SK-N-SH (cell line): Measurements from ENCODE around the gene FOXK2. TPM values are rescaled to one million over a fixed set of nuclear protein-coding genes. Genes with fewer than 3 reads are reported as not detected.
A peak's percentile ranks its signal among the peaks of the same experiment; 100 is the strongest.

Experiments
- CTCF ChIA-PET: fragments of 300-600, 350-600 bp; formaldehyde crosslinking; extraction: SDS; loops from one replicate; lab custom pipeline; 2021; lab: Yijun Ruan, JAX
- POLR2A ChIA-PET: fragments of 350-600 bp; sonication (Branson Sonifier 250); formaldehyde crosslinking; extraction: SDS; loops from one replicate; lab custom pipeline; 2020; ENCODE audit warnings: antibody characterized with exemption, inconsistent platforms; lab: Yijun Ruan, JAX
- DNase-seq: peaks from one replicate; pipeline ENCODE4 v3.0.0; 2012
- H2AFZ ChIP-seq: fragments of 200-600 bp; sonication (generic); 2 replicates; pipeline ENCODE4 v1.8.1; 2016; ENCODE audit warnings: antibody characterized with exemption, mild to moderate bottlenecking, low read depth
- H3F3A ChIP-seq: fragments of 200-600 bp; sonication (generic); replicated peaks from 2 replicates; pipeline ENCODE3; 2016; ENCODE audit warnings: antibody characterized with exemption, mild to moderate bottlenecking; ENCODE audit not compliant: insufficient read depth
- H3K27ac ChIP-seq, 2 experiments: fragments of 200-500 bp in 1 of 2; fragments of 200-600 bp in 1 of 2; sonication (Bioruptor generic) in 1 of 2; sonication (generic), shearing (Covaris generic) in 1 of 2; 2 replicates each; pipeline versions ENCODE4 v1.5.1 to v1.6.1; 2014 to 2016; ENCODE audit warnings: low read depth in 2 of 2, inconsistent platforms in 1 of 2, low read length in 1 of 2, mild to moderate bottlenecking in 1 of 2, mixed read lengths in 1 of 2
- H3K27me3 ChIP-seq: fragments of 200-600 bp; sonication (generic), shearing (Covaris generic); 2 replicates; pipeline ENCODE4 v1.6.1; 2016; ENCODE audit warnings: mixed run types; ENCODE audit not compliant: insufficient read depth
- H3K36me3 ChIP-seq, 2 experiments: fragments of 200-500 bp in 1 of 2; fragments of 200-600 bp in 1 of 2; sonication (Bioruptor generic) in 1 of 2; sonication (generic) in 1 of 2; replicated peaks in 1 of 2; 2 replicates each; pipeline versions ENCODE3 to v1.5.1; 2014 to 2016; ENCODE audit warnings: low read length in 1 of 2, mild to moderate bottlenecking in 1 of 2; ENCODE audit not compliant: insufficient read depth in 2 of 2, control insufficient read depth in 1 of 2
- H3K4me1 ChIP-seq, 2 experiments: fragments of 200-500 bp in 1 of 2; fragments of 200-600 bp in 1 of 2; sonication (Bioruptor generic) in 1 of 2; sonication (generic), shearing (Covaris generic) in 1 of 2; 2 replicates each; pipeline versions ENCODE4 v1.5.1 to v1.6.1; 2014 to 2016; ENCODE audit warnings: low read depth in 1 of 2, low read length in 1 of 2, mixed run types in 1 of 2; ENCODE audit not compliant: insufficient read depth in 2 of 2, control insufficient read depth in 1 of 2
- H3K4me2 ChIP-seq: fragments of 200-600 bp; sonication (generic), shearing (Covaris generic); 2 replicates; pipeline ENCODE4 v1.6.1; 2017; ENCODE audit warnings: mixed run types
- H3K4me3 ChIP-seq, 2 experiments: fragments of 200-500 bp in 1 of 2; fragments of 200-600 bp in 1 of 2; sonication (Bioruptor generic) in 1 of 2; sonication (generic), shearing (Covaris generic) in 1 of 2; 2 replicates each; pipeline versions ENCODE4 v1.5.1 to v1.8.1; 2014 to 2016; ENCODE audit warnings: low read depth in 2 of 2, inconsistent platforms in 1 of 2, low read length in 1 of 2, mild to moderate bottlenecking in 1 of 2, mixed read lengths in 1 of 2, moderate library complexity in 1 of 2
- H3K79me2 ChIP-seq: fragments of 200-600 bp; sonication (generic); 2 replicates; pipeline ENCODE4 v1.8.1; 2017; ENCODE audit warnings: mild to moderate bottlenecking; ENCODE audit not compliant: insufficient read depth
- H3K9ac ChIP-seq: fragments of 200-600 bp; sonication (generic); 2 replicates; pipeline ENCODE4 v1.6.1; 2017; ENCODE audit warnings: mixed run types
- H3K9me2 ChIP-seq: fragments of 200-600 bp; sonication (generic); 2 replicates; pipeline ENCODE4 v1.6.1; 2017; ENCODE audit warnings: mixed run types
- H3K9me3 ChIP-seq: fragments of 200-600 bp; sonication (generic); 2 replicates; pipeline ENCODE4 v1.6.1; 2017; ENCODE audit warnings: mixed run types, mild to moderate bottlenecking, moderate library complexity
- H4K20me1 ChIP-seq: fragments of 200-600 bp; sonication (generic); 2 replicates; pipeline ENCODE4 v1.6.1; 2017; ENCODE audit warnings: mild to moderate bottlenecking, mixed run types; ENCODE audit not compliant: insufficient read depth
- CHD2 ChIP-seq: fragments of 150-350 bp; IDR thresholded peaks from 2 replicates; pipeline ENCODE4 v1.6.1; 2018; ENCODE audit warnings: low read length; ENCODE audit not compliant: partially characterized antibody
- ELF1 ChIP-seq: IDR thresholded peaks from 2 replicates; pipeline ENCODE4 v1.4.0; 2012
- EZH2phosphoT487 ChIP-seq: fragments of 200-600 bp; sonication (generic); IDR thresholded peaks from 2 replicates; pipeline ENCODE4 v1.6.1; 2017; ENCODE audit warnings: low read depth, mixed run types, mild to moderate bottlenecking, antibody characterized with exemption, moderate library complexity, borderline replicate concordance
- FOSL2 ChIP-seq: IDR thresholded peaks from 2 replicates; pipeline ENCODE4 v1.4.0; 2012; ENCODE audit warnings: low read depth, mild to moderate bottlenecking, moderate library complexity, borderline replicate concordance
- FOXJ3 ChIP-seq: sonication (generic); formaldehyde crosslinking; IDR thresholded peaks from 2 replicates; pipeline ENCODE4 v1.5.1; 2020; ENCODE audit warnings: mild to moderate bottlenecking, missing genetic modification reagents
- GATA2 ChIP-seq: sonication (generic); formaldehyde crosslinking; IDR thresholded peaks from 2 replicates; pipeline ENCODE4 v1.5.0; 2020; ENCODE audit warnings: mild to moderate bottlenecking, missing genetic modification reagents
- JUND ChIP-seq: IDR thresholded peaks from 2 replicates; pipeline ENCODE4 v1.4.0; 2012
- MEF2A ChIP-seq: IDR thresholded peaks from 2 replicates; pipeline ENCODE4 v1.4.0; 2012; ENCODE audit warnings: low read depth, borderline replicate concordance
- NFIC ChIP-seq: IDR thresholded peaks from 2 replicates; pipeline ENCODE4 v1.4.0; 2012; ENCODE audit warnings: borderline replicate concordance
- RAD21 ChIP-seq: IDR thresholded peaks from 2 replicates; pipeline ENCODE4 v1.6.1; 2012; ENCODE audit warnings: mild to moderate bottlenecking, low read length
- RCOR1 ChIP-seq: fragments of 150-350 bp; IDR thresholded peaks from 2 replicates; pipeline ENCODE4 v1.6.1; 2017; ENCODE audit warnings: antibody characterized with exemption, low read length
- RFX5 ChIP-seq: IDR thresholded peaks from 2 replicates; pipeline ENCODE4 v1.6.1; 2012; ENCODE audit warnings: mild to moderate bottlenecking, improper control_type of control experiment, low read length
- SIN3A ChIP-seq: IDR thresholded peaks from 2 replicates; pipeline ENCODE4 v1.6.1; 2012; ENCODE audit warnings: low read depth, mild to moderate bottlenecking, low read length, moderate library complexity, borderline replicate concordance
- SMC3 ChIP-seq: IDR thresholded peaks from 2 replicates; pipeline ENCODE4 v1.6.1; 2012; ENCODE audit warnings: low read depth, low read length, improper control_type of control experiment
- TAF1 ChIP-seq: IDR thresholded peaks from 2 replicates; pipeline ENCODE4 v1.6.1; 2012; ENCODE audit warnings: low read depth, mild to moderate bottlenecking, low read length, moderate library complexity, borderline replicate concordance
- TCF12 ChIP-seq: IDR thresholded peaks from 2 replicates; pipeline ENCODE4 v1.4.0; 2012
- WGBS: methylation state at CpG from one replicate; pipeline ENCODE4 v1.1.6; 2017; ENCODE audit warnings: low lambda C conversion rate; 5-methylcytosine and 5-hydroxymethylcytosine counted together
- polyA plus RNA-seq, 3 experiments: library from polyadenylated mRNA; depleted of rRNA; stranded (reverse); fragments of >200 nt; gene quantifications; 2 replicates each; pipeline ENCODE4 v1.2.3, GENCODE V29; 2012
- TF ChIP-seq, protein P1 (sequence below): fragments of 150-350 bp; IDR thresholded peaks from 2 replicates; pipeline ENCODE4 v1.6.1; 2017; ENCODE audit warnings: antibody characterized with exemption, low read length, low read depth, borderline replicate concordance
- TF ChIP-seq, protein P2 (sequence below): IDR thresholded peaks from 2 replicates; pipeline ENCODE4 v1.4.0; 2012; ENCODE audit warnings: low read depth, borderline replicate concordance
- TF ChIP-seq, protein P3 (sequence below): fragments of 150-350 bp; IDR thresholded peaks from 2 replicates; pipeline ENCODE4 v1.6.1; 2016; ENCODE audit warnings: mild to moderate bottlenecking, low read depth, low read length
- TF ChIP-seq, protein P4 (sequence below): fragments of 200-600 bp; sonication (generic); IDR thresholded peaks from 2 replicates; pipeline ENCODE4 v1.6.1; 2017; ENCODE audit warnings: antibody characterized with exemption, mild to moderate bottlenecking, moderate library complexity
- TF ChIP-seq, protein P5 (sequence below): IDR thresholded peaks from 2 replicates; pipeline ENCODE4; 2012

The FOXK2 gene
- polyA plus RNA-seq, 1 of the 3 experiments (the other 2 are of a cell fraction): 36.4 TPM

DNA sequence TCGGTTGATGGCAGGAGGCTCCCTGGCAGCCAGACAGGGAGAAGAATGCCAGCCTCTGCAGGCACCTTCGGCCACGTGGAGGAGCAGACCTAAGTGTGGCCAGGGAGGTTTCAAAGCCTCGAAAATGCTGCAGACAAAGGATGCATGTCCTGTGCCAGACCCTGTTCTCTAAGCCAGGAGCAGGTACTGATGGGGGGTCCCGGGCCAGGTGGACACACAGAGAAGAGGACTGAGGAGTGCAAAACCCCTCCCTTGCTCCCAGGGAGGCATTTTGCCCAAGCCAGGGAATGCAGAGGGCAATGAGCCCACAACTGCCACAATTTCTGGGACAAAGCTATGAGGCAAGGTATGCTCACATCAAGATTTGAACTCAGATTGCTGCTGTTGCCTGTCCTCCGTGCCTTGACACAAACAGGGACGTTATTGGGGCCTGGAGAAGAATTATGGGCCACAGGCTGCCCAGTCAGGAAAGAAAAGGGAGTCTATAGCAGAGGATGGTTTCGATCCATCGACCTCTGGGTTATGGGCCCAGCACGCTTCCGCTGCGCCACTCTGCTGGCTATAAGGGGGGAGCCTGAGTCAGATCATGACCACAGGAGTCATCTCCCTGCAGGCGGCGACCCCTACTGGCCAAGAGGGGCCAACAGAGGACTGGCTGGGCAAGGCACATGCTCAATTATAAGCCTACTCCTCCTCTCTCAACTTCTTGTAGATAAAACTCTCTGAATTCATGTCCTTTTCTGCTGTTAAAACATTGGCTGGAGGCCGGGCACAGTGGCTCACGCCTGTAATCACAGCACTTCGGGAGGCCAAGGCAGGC, 25.1 kb upstream of the FOXK2 start (continued):
- TF ChIP-seq, protein P1, sequence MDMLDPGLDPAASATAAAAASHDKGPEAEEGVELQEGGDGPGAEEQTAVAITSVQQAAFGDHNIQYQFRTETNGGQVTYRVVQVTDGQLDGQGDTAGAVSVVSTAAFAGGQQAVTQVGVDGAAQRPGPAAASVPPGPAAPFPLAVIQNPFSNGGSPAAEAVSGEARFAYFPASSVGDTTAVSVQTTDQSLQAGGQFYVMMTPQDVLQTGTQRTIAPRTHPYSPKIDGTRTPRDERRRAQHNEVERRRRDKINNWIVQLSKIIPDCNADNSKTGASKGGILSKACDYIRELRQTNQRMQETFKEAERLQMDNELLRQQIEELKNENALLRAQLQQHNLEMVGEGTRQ: peak; percentile 2; the same call in 1 of the 2 replicates
- TF ChIP-seq RCOR1 (peak; percentile 95), FOXJ3 (peak; percentile 69; the same call in 1 of the 2 replicates), RAD21 (peak; percentile 50), TAF1 (0 out of 2 replicates have a peak, but pooled peaks have one; percentile 42), NFIC (peak; percentile 65; the same call in 1 of the 2 replicates), SIN3A (peak; percentile 80; the same call in 1 of the 2 replicates), JUND (no peak), FOSL2 (peak; percentile 91; the same call in 1 of the 2 replicates), EZH2phosphoT487 (no peak)
- TF ChIP-seq, protein P2, sequence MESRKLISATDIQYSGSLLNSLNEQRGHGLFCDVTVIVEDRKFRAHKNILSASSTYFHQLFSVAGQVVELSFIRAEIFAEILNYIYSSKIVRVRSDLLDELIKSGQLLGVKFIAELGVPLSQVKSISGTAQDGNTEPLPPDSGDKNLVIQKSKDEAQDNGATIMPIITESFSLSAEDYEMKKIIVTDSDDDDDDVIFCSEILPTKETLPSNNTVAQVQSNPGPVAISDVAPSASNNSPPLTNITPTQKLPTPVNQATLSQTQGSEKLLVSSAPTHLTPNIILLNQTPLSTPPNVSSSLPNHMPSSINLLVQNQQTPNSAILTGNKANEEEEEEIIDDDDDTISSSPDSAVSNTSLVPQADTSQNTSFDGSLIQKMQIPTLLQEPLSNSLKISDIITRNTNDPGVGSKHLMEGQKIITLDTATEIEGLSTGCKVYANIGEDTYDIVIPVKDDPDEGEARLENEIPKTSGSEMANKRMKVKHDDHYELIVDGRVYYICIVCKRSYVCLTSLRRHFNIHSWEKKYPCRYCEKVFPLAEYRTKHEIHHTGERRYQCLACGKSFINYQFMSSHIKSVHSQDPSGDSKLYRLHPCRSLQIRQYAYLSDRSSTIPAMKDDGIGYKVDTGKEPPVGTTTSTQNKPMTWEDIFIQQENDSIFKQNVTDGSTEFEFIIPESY: no peak

DNA sequence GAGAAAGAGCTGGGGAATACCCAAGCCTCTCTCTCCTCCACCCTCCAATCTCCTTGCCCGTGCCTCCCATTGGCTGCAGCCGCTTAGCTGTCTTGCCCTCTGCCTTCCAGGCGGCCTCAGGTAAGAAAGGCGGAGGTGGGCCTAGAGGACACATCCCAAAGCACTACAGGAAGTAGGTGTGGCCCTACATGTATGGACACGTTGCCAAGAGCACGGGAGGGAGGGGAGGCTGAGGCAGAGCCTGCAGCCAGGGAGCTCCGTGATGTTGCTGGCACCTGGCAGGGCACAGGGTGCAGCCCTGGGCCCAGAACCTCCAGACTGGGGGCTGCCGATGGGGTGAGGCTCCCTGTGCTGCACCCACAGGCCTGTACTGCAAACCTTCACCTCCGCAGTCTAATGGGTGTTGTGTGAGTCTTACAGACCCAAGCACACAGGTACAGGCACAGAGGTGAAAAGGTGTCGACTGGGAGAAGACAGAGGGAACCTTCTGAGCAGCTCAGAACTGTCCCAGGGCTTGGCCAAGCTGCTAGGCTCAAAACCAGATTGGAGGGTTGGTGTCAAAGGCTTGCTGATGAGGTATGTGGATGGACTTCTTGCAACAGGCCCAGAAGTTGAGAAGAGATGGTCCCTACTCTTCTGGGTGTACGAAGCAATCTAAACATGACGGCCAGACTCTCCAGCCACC, 23.5 kb upstream of the FOXK2 start:
- Histone ChIP-seq H3F3A (peaks cover 25% of the 10 kb centered on the region), H3K4me1 (peaks cover 8 to 21% of the 10 kb centered on the region in 2 experiments; a peak in 2 of 4 replicates), H3K4me2 (no peak overlapping the region), H3K36me3 (no peaks in the 10 kb centered on the region), H3K4me3 (no peak overlapping the region; a peak in 1 of 4 replicates), H3K9ac (no peak overlapping the region), H3K9me3 (no peaks in the 10 kb centered on the region), H3K27ac (no peak overlapping the region), H3K79me2 (no peaks in the 10 kb centered on the region), H3K27me3 (no peaks in the 10 kb centered on the region), H3K9me2 (no peaks in the 10 kb centered on the region), H2AFZ (no peak overlapping the region), H4K20me1 (0 out of 2 replicates have a peak, but pooled peaks cover 3% of the 10 kb centered on the region)
- CTCF ChIA-PET: interaction anchor here (0.6 to 5.6 kb wide), 10 partner anchors 17 to 270 kb away, joined by 4 to 35 read pairs (median 6); partner anchors contain the start of gene FOXK2
- POLR2A ChIA-PET: interaction anchor here (0.5 to 1.8 kb wide), 2 partner anchors 23 to 127 kb away, joined by 3 to 6 read pairs; partner anchors contain the start of gene FOXK2
- 87% methylated on average over 11 of the region's 12 CpGs for WGBS
- peak; percentile 10 for DNase-seq
- no peak for TF ChIP-seq SMC3
- TF ChIP-seq CHD2: no peak
- TF ChIP-seq NFIC: no peak
- TF ChIP-seq, protein P3, sequence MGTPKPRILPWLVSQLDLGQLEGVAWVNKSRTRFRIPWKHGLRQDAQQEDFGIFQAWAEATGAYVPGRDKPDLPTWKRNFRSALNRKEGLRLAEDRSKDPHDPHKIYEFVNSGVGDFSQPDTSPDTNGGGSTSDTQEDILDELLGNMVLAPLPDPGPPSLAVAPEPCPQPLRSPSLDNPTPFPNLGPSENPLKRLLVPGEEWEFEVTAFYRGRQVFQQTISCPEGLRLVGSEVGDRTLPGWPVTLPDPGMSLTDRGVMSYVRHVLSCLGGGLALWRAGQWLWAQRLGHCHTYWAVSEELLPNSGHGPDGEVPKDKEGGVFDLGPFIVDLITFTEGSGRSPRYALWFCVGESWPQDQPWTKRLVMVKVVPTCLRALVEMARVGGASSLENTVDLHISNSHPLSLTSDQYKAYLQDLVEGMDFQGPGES: no peak
- no peak for TF ChIP-seq MEF2A
- no peak for TF ChIP-seq RFX5
- TF ChIP-seq, protein P4, sequence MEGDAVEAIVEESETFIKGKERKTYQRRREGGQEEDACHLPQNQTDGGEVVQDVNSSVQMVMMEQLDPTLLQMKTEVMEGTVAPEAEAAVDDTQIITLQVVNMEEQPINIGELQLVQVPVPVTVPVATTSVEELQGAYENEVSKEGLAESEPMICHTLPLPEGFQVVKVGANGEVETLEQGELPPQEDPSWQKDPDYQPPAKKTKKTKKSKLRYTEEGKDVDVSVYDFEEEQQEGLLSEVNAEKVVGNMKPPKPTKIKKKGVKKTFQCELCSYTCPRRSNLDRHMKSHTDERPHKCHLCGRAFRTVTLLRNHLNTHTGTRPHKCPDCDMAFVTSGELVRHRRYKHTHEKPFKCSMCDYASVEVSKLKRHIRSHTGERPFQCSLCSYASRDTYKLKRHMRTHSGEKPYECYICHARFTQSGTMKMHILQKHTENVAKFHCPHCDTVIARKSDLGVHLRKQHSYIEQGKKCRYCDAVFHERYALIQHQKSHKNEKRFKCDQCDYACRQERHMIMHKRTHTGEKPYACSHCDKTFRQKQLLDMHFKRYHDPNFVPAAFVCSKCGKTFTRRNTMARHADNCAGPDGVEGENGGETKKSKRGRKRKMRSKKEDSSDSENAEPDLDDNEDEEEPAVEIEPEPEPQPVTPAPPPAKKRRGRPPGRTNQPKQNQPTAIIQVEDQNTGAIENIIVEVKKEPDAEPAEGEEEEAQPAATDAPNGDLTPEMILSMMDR: no peak
- TF ChIP-seq, protein P5, sequence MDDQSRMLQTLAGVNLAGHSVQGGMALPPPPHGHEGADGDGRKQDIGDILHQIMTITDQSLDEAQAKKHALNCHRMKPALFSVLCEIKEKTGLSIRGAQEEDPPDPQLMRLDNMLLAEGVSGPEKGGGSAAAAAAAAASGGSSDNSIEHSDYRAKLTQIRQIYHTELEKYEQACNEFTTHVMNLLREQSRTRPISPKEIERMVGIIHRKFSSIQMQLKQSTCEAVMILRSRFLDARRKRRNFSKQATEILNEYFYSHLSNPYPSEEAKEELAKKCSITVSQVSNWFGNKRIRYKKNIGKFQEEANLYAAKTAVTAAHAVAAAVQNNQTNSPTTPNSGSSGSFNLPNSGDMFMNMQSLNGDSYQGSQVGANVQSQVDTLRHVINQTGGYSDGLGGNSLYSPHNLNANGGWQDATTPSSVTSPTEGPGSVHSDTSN: no peak
- no peak for TF ChIP-seq GATA2 (CRISPR knock-in tag)
- no peak for TF ChIP-seq TCF12
- TF ChIP-seq RAD21: no peak
- no peak for TF ChIP-seq FOSL2
- no peak for TF ChIP-seq TAF1
- TF ChIP-seq ELF1: no peak
